ENCODE results near the gene TTC28. TPM values are rescaled to one million over a fixed set of nuclear protein-coding genes. Genes with fewer than 3 reads are reported as not detected.
"Not testable (repeated sequence)": the region's sequence is repeated elsewhere in the genome, so short reads cannot be mapped to it uniquely, and the experiment has no call there.

Gene TTC28
- polyA plus RNA-seq, 3 donors from 2014 or later, result 0.03 to 0.65 TPM; not detected in 1

- H3K27me3 Mint-ChIP-seq (ENCODE audit: low read depth in 3 of 3), result peaks cover 2 to 9% (median 3%) of the 10 kb centered on the region in 3 donors
- no peaks in the 10 kb centered on the region for H3K36me3 Mint-ChIP-seq
- DNase-seq, result no peak
- H3K4me1 Mint-ChIP-seq, result no peaks in the 10 kb centered on the region
- H3K9me3 Mint-ChIP-seq, result peaks cover 0 to 1% (median 0%) of the 10 kb centered on the region in 6 donors
- H3K4me3 Mint-ChIP-seq, result no peak overlapping the region
- no peak overlapping the region for H3K27ac Mint-ChIP-seq
Observed at GRCh38 chr22:28505416-28506149, 174.1 kb downstream of the TTC28 start.

- no peak overlapping the region for H3K27ac Mint-ChIP-seq
- H3K4me1 Mint-ChIP-seq, result no peaks in the 10 kb centered on the region
- H3K4me3 Mint-ChIP-seq, result no peak overlapping the region
- H3K36me3 Mint-ChIP-seq, result no peaks in the 10 kb centered on the region
- no peaks in the 10 kb centered on the region for H3K9me3 Mint-ChIP-seq
- peaks cover 2 to 12% (median 4%) of the 10 kb centered on the region in 3 donors for H3K27me3 Mint-ChIP-seq (ENCODE audit: low read depth in 3 of 3)
- DNase-seq, result no peak
Observed at GRCh38 chr22:28500006-28500405, 179.6 kb downstream of the TTC28 start.

- Mint-ChIP-seq H3K27me3 (ENCODE audit: low read depth in 3 of 3) (peaks cover 2 to 10% (median 4%) of the 10 kb centered on the region in 3 donors), H3K4me1 (no peaks in the 10 kb centered on the region), H3K4me3 (no peak overlapping the region), H3K9me3 (no peaks in the 10 kb centered on the region), H3K27ac (no peak overlapping the region), H3K36me3 (no peaks in the 10 kb centered on the region)
- no peak for DNase-seq
Observed at GRCh38 chr22:28498044-28498443, 181.6 kb downstream of the TTC28 start.

- Mint-ChIP-seq H3K27me3 (ENCODE audit: low read depth in 3 of 3) (peaks cover 2 to 12% (median 4%) of the 10 kb centered on the region in 3 donors), H3K27ac (no peak overlapping the region), H3K36me3 (no peaks in the 10 kb centered on the region), H3K4me1 (no peaks in the 10 kb centered on the region), H3K4me3 (no peak overlapping the region), H3K9me3 (no peaks in the 10 kb centered on the region)
- no peak for DNase-seq
Observed at GRCh38 chr22:28497188-28497587, 182.5 kb downstream of the TTC28 start.

DNA sequence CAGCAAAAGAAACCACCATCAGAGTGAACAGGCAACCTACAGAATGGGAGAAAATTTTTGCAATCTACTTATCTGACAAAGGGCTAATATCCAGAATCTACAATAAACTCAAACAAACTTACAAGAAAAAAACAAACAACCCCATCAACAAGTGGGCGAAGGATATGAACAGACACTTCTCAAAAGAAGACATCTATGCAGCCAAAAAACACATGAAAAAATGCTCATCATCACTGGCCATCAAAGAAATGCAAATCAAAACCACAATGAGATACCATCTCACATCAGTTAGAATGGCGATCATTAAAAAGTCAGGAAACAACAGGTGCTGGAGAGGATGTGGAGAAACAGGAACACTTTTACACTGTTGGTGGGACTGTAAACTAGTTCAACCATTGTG is 188.4 kb downstream of the TTC28 start:
- H3K9me3 Mint-ChIP-seq, H3K4me1 Mint-ChIP-seq, DNase-seq, H3K27ac Mint-ChIP-seq, H3K4me3 Mint-ChIP-seq, H3K36me3 Mint-ChIP-seq: not testable (repeated sequence)
- peaks cover 0 to 12% (median 7%) of the 10 kb centered on the region in 3 donors for H3K27me3 Mint-ChIP-seq (ENCODE audit: low read depth in 3 of 3)

- no peak for DNase-seq
- Mint-ChIP-seq H3K36me3 (no peaks in the 10 kb centered on the region), H3K27me3 (ENCODE audit: low read depth in 3 of 3) (peaks cover 3 to 13% (median 8%) of the 10 kb centered on the region in 3 donors), H3K27ac (no peak overlapping the region), H3K4me1 (no peaks in the 10 kb centered on the region), H3K9me3 (no peaks in the 10 kb centered on the region), H3K4me3 (no peak overlapping the region)
Observed at GRCh38 chr22:28488825-28489224, 190.8 kb downstream of the TTC28 start.

GRCh38 chr22:28484662-28485061 is 195.0 kb downstream of the TTC28 start:
- Mint-ChIP-seq H3K27me3 (ENCODE audit: low read depth in 3 of 3) (peaks cover 5 to 13% (median 5%) of the 10 kb centered on the region in 3 donors), H3K9me3 (no peaks in the 10 kb centered on the region)

GRCh38 chr22:28481725-28482124 is 197.9 kb downstream of the TTC28 start:
- H3K27me3 Mint-ChIP-seq (ENCODE audit: low read depth in 3 of 3), result peaks cover 5 to 10% (median 10%) of the 10 kb centered on the region in 3 donors
- no peaks in the 10 kb centered on the region for H3K36me3 Mint-ChIP-seq
- H3K9me3 Mint-ChIP-seq, result no peaks in the 10 kb centered on the region
- no peaks in the 10 kb centered on the region for H3K4me1 Mint-ChIP-seq
- H3K4me3 Mint-ChIP-seq, result no peak overlapping the region
- H3K27ac Mint-ChIP-seq, result no peak overlapping the region
- DNase-seq, result no peak

More at GRCh38 chr22:28484662-28485061, 195.0 kb downstream of the TTC28 start:
- Mint-ChIP-seq H3K27ac (no peak overlapping the region), H3K4me1 (no peaks in the 10 kb centered on the region), H3K4me3 (no peak overlapping the region), H3K36me3 (no peaks in the 10 kb centered on the region)
- no peak for DNase-seq

DNA sequence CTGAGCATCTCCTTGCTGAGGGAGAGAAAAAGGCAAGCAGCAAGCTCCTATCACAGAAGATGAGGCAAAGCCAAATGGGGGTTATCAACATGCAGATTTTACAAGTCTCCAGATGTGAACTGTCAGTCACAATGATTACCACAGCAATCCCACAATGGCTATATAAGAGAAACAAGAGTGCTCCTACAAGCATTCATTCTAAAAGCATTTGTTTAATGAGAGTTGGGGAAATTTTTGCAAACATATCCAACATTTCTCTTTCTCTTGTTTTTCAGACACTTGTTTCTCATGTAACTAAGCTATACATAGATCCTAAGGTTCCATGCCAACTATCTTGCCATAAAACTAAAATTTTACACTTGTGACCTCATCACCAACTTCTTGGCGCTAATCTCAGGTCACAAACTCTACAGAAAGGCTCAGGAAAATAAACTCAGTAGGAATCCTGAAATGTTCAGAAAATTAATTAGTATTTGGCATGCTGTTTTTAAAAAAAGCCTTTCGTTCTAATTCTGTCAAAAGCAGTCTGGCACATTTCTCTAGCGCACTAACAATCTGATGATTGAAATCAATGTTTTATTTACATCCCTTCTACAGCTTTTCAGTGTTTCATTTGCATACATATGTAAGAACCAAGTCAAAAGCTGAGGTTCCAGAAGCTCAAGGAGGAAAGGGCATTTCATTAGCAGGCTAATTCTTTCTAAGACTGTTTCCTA is 199.5 kb downstream of the TTC28 start:
- no peaks in the 10 kb centered on the region for H3K36me3 Mint-ChIP-seq
- H3K27ac Mint-ChIP-seq, result no peak overlapping the region
- no peaks in the 10 kb centered on the region for H3K4me1 Mint-ChIP-seq
- DNase-seq, result no peak
- H3K27me3 Mint-ChIP-seq (ENCODE audit: low read depth in 3 of 3), result peaks cover 5 to 8% (median 7%) of the 10 kb centered on the region in 3 donors
- H3K9me3 Mint-ChIP-seq, result no peaks in the 10 kb centered on the region
- no peak overlapping the region for H3K4me3 Mint-ChIP-seq

- Mint-ChIP-seq H3K36me3 (no peaks in the 10 kb centered on the region), H3K27ac (no peak overlapping the region), H3K27me3 (ENCODE audit: low read depth in 3 of 3) (peaks cover 2 to 9% (median 7%) of the 10 kb centered on the region in 3 donors), H3K9me3 (no peaks in the 10 kb centered on the region), H3K4me3 (no peak overlapping the region), H3K4me1 (no peaks in the 10 kb centered on the region)
- DNase-seq, result no peak
Observed at GRCh38 chr22:28478564-28478963, 201.1 kb downstream of the TTC28 start.

DNA sequence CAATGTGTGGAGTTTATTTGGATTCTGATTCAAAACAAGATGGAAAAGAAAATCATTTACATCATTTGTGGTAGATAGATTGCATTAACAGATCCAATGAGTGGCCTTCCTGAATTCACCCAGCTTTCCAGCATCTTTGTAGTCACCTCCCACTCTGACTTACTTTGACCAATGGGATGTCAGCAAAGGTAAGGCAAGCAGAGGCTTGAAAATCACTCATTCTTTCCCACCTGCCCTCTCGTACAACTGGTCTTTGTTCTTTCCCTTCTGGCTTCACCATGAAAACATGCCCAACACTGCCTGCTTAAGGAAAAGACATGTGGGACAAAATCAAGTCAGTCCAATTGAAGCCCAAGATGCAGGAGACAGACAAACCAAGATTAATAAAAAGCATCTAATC is 202.1 kb downstream of the TTC28 start:
- Mint-ChIP-seq H3K27ac (no peak overlapping the region), H3K4me1 (no peaks in the 10 kb centered on the region), H3K36me3 (no peaks in the 10 kb centered on the region), H3K27me3 (ENCODE audit: low read depth in 3 of 3) (peaks cover 2 to 9% (median 7%) of the 10 kb centered on the region in 3 donors), H3K4me3 (no peak overlapping the region), H3K9me3 (no peaks in the 10 kb centered on the region)
- no peak for DNase-seq

DNA sequence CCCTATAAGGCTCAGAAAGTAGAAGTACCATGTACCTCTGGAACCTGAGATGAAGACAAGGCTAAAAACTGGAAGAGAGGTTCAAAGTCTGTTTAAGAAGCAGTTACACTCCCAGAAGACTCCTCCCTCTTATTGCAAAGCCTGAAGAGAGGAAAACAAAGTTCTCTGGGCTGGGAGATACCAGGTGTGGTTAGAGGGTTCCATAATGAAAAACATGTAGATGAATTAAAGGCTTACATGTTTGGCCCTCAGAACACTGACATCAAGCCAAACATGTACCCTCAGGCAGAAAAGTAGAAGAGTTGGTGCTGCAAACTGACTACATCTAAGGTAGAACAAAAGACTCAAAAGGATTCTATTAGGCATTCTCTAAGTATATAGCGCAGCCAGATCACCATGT is 205.3 kb downstream of the TTC28 start:
- no peak overlapping the region for H3K27ac Mint-ChIP-seq
- no peak overlapping the region for H3K4me3 Mint-ChIP-seq
- H3K27me3 Mint-ChIP-seq (ENCODE audit: low read depth in 3 of 3), result peaks cover 0 to 6% (median 4%) of the 10 kb centered on the region in 3 donors
- no peaks in the 10 kb centered on the region for H3K9me3 Mint-ChIP-seq
- no peaks in the 10 kb centered on the region for H3K4me1 Mint-ChIP-seq
- no peaks in the 10 kb centered on the region for H3K36me3 Mint-ChIP-seq
- DNase-seq, result no peak

DNA sequence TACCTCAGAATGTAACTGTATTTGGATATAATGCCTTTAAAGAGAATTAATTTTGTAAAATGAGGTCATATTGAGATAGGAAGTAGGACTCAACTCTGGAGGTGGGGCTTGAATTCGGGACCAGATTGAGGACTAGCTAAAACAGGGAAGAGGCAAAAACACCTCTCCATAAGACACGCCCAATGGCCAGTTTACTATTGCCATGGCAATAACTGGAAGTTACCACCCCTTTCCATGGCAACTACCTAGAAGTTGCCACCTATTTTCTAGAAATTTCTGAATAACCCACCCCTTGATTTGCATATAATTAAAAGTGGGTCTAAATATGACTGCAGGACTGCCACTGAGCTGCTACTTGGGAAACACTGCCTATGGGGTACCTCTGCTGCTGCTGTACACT is 206.4 kb downstream of the TTC28 start:
- Mint-ChIP-seq H3K27ac (no peak overlapping the region), H3K27me3 (ENCODE audit: low read depth in 3 of 3) (peaks cover 0 to 13% (median 4%) of the 10 kb centered on the region in 3 donors), H3K9me3 (no peaks in the 10 kb centered on the region), H3K36me3 (no peaks in the 10 kb centered on the region), H3K4me1 (no peaks in the 10 kb centered on the region), H3K4me3 (no peak overlapping the region)
- DNase-seq, result no peak

- not testable (repeated sequence) for H3K36me3 Mint-ChIP-seq, H3K4me1 Mint-ChIP-seq, H3K9me3 Mint-ChIP-seq, H3K27ac Mint-ChIP-seq, H3K4me3 Mint-ChIP-seq, DNase-seq
- peaks cover 2 to 18% (median 2%) of the 10 kb centered on the region in 3 donors for H3K27me3 Mint-ChIP-seq (ENCODE audit: low read depth in 3 of 3)
Observed at GRCh38 chr22:28467055-28467454, 212.6 kb downstream of the TTC28 start.
